Endothelial cell of umbilical vein (primary cell): Measurements from ENCODE around the gene GBP5.

ENCODE experiments used
- EZH2 ChIP-seq: IDR thresholded peaks from 2 replicates; pipeline ENCODE4 v1.6.1; 2012; ENCODE audit warnings: borderline replicate concordance, low read depth, mild to moderate bottlenecking, moderate library complexity, low read length, inconsistent platforms; ENCODE audit not compliant: severe bottlenecking
- FOS ChIP-seq: IDR thresholded peaks from 2 replicates; pipeline ENCODE4 v1.6.1; 2011; ENCODE audit warnings: mild to moderate bottlenecking, low read length, moderate library complexity, borderline replicate concordance; ENCODE audit not compliant: insufficient read depth
- GATA2 ChIP-seq: IDR thresholded peaks from 2 replicates; pipeline ENCODE4 v1.7.0; 2011; ENCODE audit warnings: low read depth, mild to moderate bottlenecking, moderate library complexity, mixed read lengths, low read length; ENCODE audit not compliant: insufficient read length, insufficient read depth
- JUN ChIP-seq: IDR thresholded peaks from 2 replicates; pipeline ENCODE4 v1.6.1; 2011; ENCODE audit warnings: borderline replicate concordance, low read depth; ENCODE audit not compliant: insufficient read length, insufficient read depth
- MYC ChIP-seq: IDR thresholded peaks from one replicate; pipeline ENCODE4 v1.6.1; 2011; ENCODE audit warnings: mild to moderate bottlenecking, low read depth, low read length
- POLR2A ChIP-seq: IDR thresholded peaks from 2 replicates; pipeline ENCODE4 v1.6.1; 2012; ENCODE audit warnings: low read depth, mild to moderate bottlenecking, control low read depth, low read length
- POLR2AphosphoS5 ChIP-seq: IDR thresholded peaks from 2 replicates; pipeline ENCODE4 v1.6.1; 2012; ENCODE audit warnings: low read depth, mild to moderate bottlenecking, control low read depth, low read length, moderate library complexity; ENCODE audit not compliant: insufficient read depth
- TF ChIP-seq, protein P1 (sequence below): IDR thresholded peaks from 2 replicates; pipeline ENCODE4 v1.6.1; 2011; ENCODE audit not compliant: insufficient read depth, insufficient read length
- TF ChIP-seq, protein P2 (sequence below), 2 donors: IDR thresholded peaks; 1 replicate in 1 of 2; 2 replicates in 1 of 2; pipeline ENCODE4 v1.5.1; 2011; ENCODE audit warnings: low read length in 2 of 2, mild to moderate bottlenecking in 2 of 2, moderate library complexity in 2 of 2, control low read depth in 1 of 2, inconsistent platforms in 1 of 2, low read depth in 1 of 2; ENCODE audit not compliant: insufficient read depth in 1 of 2; ENCODE audit errors: extremely low read depth in 1 of 2

DNA sequence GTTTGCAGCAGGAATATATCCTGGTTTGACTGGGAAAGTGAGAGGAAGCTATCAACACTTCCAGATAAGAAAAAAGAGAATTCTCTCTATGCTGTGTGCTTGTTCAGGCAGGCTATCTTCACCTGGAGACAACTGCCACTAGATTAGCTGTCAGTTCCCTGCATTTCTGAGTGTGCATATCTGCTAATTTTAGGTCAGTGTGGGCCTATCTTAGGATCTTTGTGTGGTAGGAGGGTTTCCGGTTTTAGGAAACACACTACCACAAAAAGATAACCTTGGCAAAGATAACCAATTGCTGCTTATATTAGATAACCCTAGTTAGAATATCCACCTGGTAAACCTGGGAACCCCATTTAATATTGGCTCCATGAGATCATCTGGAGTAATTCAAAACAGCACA lies 22.5 kb upstream of the GBP5 start:
- TF ChIP-seq, protein P1, sequence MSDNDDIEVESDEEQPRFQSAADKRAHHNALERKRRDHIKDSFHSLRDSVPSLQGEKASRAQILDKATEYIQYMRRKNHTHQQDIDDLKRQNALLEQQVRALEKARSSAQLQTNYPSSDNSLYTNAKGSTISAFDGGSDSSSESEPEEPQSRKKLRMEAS, result no peak
- no peak for TF ChIP-seq POLR2A
- TF ChIP-seq, protein P2, sequence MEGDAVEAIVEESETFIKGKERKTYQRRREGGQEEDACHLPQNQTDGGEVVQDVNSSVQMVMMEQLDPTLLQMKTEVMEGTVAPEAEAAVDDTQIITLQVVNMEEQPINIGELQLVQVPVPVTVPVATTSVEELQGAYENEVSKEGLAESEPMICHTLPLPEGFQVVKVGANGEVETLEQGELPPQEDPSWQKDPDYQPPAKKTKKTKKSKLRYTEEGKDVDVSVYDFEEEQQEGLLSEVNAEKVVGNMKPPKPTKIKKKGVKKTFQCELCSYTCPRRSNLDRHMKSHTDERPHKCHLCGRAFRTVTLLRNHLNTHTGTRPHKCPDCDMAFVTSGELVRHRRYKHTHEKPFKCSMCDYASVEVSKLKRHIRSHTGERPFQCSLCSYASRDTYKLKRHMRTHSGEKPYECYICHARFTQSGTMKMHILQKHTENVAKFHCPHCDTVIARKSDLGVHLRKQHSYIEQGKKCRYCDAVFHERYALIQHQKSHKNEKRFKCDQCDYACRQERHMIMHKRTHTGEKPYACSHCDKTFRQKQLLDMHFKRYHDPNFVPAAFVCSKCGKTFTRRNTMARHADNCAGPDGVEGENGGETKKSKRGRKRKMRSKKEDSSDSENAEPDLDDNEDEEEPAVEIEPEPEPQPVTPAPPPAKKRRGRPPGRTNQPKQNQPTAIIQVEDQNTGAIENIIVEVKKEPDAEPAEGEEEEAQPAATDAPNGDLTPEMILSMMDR (IDR thresholded peaks at IDR 0.05; ENCODE audit: extremely low read depth in 1 of 2, insufficient read depth in 1 of 2, low read depth in 1 of 2, low read length in 2 of 2), result no peak
- TF ChIP-seq EZH2, result no peak
- TF ChIP-seq JUN, result no peak
- TF ChIP-seq POLR2AphosphoS5, result no peak
- no peak for TF ChIP-seq FOS
- no peak for TF ChIP-seq GATA2
- no peak for TF ChIP-seq MYC
